GM06990 (cell line): ENCODE measurements around the gene TMEM237.
A peak's percentile ranks its signal among the peaks of the same experiment; 100 is the strongest.

ENCODE experiments used
- DNase-seq: peaks from one replicate; pipeline ENCODE4 v3.0.0-alpha.2; 2011; ENCODE audit not compliant: insufficient read length; ENCODE audit errors: extremely low read depth
- H3K27me3 ChIP-seq: replicated peaks from 2 replicates; pipeline ENCODE4 v1.6.0; 2011; ENCODE audit warnings: low read length; ENCODE audit not compliant: control insufficient read depth, insufficient read depth
- H3K36me3 ChIP-seq: 2 replicates; pipeline ENCODE4 v1.5.1; 2011; ENCODE audit warnings: low read length; ENCODE audit not compliant: control insufficient read depth, insufficient read depth
- H3K4me3 ChIP-seq: replicated peaks from 2 replicates; pipeline ENCODE4 v1.5.1; 2011; ENCODE audit warnings: low read depth, mild to moderate bottlenecking, control low read depth, low read length
- CTCF ChIP-seq: IDR thresholded peaks from 2 replicates; pipeline ENCODE4 v1.5.1; 2011; ENCODE audit warnings: low read length, control low read depth, mild to moderate bottlenecking, inconsistent platforms; ENCODE audit not compliant: insufficient read depth, poor library complexity, severe bottlenecking

The TMEM237 gene

DNA sequence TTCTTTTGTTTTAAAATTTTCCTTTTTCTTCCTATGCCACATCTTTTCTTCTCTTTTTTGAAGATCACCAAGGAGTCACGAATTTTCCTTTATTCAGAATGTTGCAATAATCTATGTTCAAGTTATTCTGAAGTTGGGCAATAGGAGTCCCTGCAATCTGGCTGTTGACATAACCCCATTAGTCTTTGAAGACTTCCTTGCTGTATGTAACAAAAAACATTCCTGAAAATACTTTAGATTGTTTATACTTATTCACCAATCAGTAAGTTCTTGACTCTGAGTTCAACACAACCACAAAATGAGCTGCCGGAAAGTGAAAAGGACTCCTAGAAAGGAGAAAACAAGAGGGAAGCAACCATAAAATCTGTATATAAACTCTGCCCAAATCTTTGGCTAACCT lies 62.8 kb downstream of the TMEM237 start:
- Histone ChIP-seq H3K27me3 (no peaks in the 10 kb centered on the region), H3K36me3 (no peaks in the 10 kb centered on the region), H3K4me3 (no peak overlapping the region)
- no peak for DNase-seq
- TF ChIP-seq CTCF, result no peak

DNA sequence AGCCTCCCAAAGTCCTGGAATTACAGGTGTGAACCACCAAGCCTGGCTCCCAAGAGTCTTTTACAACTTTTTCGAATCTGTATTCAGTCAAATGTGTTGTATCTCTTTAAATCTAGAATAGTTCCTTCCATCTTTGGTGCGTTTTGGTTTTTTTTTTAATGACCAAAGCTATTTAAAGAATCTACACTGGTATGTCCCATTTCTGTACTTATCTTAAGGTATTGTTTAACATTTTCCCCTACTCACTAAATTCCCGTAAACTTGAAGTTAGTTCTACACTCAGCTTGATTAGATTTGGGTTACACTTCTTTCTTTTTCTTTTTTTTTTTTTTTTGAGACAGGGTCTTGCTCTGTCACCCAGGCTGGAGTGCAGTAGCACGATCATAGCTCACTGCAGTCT lies 63.8 kb downstream of the TMEM237 start:
- Histone ChIP-seq H3K4me3 (no peak overlapping the region), H3K27me3 (no peaks in the 10 kb centered on the region), H3K36me3 (no peaks in the 10 kb centered on the region)
- no peak for TF ChIP-seq CTCF
- no peak for DNase-seq

- Histone ChIP-seq H3K27me3 (no peaks in the 10 kb centered on the region), H3K4me3 (no peak overlapping the region), H3K36me3 (no peaks in the 10 kb centered on the region)
- no peak for DNase-seq
- no peak for TF ChIP-seq CTCF
Observed at GRCh38 chr2:201575971-201576370, 67.3 kb downstream of the TMEM237 start.

DNA sequence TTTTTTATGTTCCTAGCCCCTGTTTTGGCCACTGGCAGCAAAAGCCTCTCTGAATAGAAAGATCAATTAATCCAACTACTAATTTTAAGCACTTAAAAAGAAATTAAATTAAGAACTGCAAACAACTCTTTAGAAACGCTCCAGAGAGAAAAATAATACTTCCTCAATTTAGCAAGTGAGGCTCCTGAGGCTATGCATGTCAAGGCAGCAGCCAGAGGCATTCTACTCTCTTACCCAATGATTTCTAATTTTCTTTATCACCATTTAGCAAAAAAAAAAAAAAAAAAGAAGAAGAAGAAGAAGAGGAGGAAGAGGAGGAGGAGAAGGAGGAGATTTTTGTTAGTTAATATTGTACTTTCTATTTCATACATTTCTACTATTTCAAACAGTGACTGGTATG lies 68.5 kb downstream of the TMEM237 start:
- H3K4me3 ChIP-seq, result no peak overlapping the region
- no peaks in the 10 kb centered on the region for H3K36me3 ChIP-seq
- no peak for DNase-seq
- H3K27me3 ChIP-seq, result no peaks in the 10 kb centered on the region
- TF ChIP-seq CTCF, result no peak

DNA sequence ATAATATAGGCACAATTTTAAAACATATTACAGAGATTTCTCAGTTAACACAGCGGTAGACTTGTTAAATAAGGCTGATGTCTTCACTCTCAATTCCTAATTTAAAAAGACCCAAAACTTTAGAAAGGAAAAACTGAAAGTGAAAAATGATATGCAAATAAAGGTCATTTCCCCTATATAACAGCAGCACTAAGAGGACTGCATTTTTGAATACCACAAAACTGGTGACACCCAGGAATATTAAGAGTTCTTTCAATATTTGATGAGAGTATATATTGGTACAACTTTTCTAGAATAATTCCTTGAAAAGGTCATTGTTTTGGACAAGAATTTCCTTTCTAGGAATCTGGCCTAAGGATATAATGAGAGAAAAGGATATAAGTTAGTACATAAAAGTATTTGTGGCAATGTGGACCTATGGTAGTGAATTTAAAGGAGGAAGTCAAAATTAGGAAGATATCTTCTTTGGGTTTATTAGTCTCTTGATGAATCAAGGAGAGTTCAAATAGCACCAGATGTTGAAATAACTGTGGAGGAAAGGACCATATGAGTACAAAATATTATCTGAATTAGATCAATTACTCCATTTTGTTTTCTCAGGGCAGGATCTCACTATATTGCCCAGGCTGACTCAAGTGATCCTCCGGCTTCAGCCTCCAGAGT lies 70.3 kb downstream of the TMEM237 start:
- TF ChIP-seq CTCF, result no peak
- Histone ChIP-seq H3K36me3 (no peaks in the 10 kb centered on the region), H3K27me3 (no peaks in the 10 kb centered on the region), H3K4me3 (no peak overlapping the region)
- DNase-seq, result peak; percentile 4
